Stimulated activated naive CD8-positive, alpha-beta T cell treated with anti-CD3 and anti-CD28 coated beads, Interleukin-15, Interleukin-2, amounts not matched to agents 100 U/mL and 50 U/mL, for 24 hours (primary cell): ENCODE results near the gene FGF12.
A peak's percentile ranks its signal among the peaks of the same experiment; 100 is the strongest.
"Not testable (repeated sequence)": the region's sequence is repeated elsewhere in the genome, so short reads cannot be mapped to it uniquely, and the experiment has no call there.

Experiments
- ATAC-seq: fragments of 150-1000 bp; cut with Tn5 transposase; one replicate; pipeline ENCODE4 v1.10.0; 2021
- DNase-seq: peaks from one replicate; pipeline ENCODE4 v3.0.0; 2021

FGF12 gene

DNA sequence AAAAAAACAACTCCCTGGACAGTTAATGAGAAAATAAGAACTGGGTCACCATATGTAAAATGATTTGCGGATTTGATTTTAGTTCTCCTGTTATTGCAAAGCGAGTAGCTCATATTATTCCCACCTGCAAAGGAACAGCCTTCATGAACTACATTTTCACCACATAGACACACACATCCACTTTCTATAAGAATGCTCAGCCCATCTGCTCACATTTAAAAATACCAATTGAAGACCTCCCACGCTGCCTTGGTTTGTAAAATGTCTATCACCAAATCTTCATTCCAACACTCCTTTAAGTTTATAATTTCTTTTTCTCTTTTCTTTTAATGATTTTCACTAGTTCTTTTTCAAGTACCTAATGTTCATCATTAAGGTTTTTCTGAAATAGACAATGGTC lies 148.6 kb downstream of the FGF12 start:
- ATAC-seq: no peak
- no peak for DNase-seq

DNA sequence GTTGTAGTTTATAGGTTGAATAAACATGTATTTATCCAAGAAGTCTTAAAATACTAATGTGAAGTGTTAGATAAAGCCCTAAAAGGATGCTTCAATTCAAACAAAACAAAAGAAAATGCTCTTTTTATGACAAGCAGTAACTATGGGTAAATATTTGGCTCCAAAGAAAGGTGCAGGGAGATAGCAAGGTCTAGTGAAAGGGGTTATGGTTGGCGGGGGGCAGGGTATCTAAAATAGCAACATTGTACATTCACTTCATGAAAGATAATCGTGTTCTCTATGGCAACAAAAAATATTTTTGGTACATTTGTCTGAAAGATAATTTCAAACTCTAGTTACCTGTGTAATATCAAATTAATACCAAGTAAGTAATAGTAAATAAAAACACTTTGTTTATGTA lies 149.5 kb downstream of the FGF12 start:
- ATAC-seq (no peak), DNase-seq (no peak)

DNA sequence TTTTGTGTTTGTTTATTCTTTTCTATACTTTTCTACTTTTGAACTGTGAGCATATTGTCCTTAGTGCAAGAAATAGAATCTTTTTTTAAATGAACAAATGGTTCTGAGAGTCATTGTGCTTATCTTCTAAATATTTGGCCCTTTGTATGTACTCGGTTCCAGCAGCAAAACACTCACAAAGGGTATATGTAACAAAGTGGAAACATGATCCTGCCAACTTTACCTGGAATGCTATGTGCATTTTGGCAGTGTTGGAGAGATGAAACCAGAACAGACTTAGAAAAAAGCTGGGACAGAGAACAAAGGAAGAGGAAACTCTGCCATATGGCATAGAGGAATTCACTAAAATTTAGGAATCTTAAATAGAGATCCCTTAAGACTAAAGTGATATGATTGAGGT lies 150.1 kb downstream of the FGF12 start:
- DNase-seq (no peak), ATAC-seq (no peak)

DNA sequence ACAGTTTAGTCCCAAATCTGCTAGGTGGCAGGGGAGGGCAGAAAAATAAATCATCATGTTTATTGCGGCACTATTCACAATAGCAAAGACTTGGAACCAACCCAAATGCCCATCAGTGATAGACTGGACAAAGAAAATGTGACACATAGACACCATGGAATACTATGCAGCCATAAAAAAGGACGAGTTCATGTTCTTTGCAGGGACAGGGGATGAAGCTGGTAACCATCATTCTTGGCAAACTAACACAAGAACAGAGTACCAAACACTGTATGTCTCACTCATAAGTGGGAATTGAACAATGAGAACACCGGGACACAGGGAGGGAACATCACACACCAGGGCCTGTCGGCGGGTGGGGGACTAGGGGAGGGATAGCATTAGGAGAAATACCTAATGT lies 150.6 kb downstream of the FGF12 start:
- DNase-seq, ATAC-seq: not testable (repeated sequence)

DNA sequence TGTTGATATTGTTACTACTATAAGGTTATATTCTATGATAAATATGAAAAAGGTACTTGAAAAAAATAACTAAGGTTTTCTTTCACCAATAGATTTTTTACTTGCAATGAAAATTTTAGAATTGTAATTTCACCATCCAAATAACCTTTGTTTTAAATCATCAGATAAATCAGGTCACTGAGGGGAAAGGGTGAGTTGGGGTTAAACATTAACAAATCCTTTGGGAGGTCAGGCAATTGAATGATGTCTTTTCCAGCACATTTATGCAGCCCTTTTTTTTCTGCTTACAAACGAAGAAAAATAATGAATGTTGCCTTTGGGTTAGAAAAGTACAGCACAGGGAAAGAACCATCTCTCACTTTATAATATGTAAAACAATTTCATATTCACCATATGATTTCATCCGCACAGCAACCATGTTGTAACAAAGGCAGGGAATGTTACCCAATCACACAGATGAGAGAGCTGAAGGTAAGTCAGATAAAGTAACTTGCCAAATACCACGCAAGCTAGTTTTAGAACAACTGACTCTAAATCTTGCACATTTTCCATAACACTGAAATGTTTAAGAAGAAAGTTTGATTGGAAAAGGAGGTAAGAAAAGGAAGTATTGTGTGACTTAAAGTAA lies 151.3 kb downstream of the FGF12 start:
- ATAC-seq (no peak), DNase-seq (no peak)

DNA sequence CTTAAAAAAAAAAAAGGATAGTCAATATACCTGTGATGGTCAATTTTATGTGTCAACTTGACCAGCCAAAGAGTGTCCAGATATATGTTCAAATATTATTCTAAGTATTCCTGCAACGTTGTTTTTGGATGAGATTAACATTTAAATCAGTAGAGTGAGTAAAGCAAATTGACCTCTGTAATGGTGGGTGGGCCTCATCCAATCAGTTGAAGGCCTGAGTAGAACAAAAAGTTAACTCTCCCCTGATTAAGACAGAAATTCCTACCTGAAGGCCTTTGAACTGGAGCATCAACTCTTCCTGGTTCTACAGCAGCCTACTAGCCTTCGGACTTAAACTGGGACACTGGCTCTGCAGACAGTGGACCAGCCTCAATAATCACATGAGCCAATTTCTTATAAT lies 154.1 kb downstream of the FGF12 start:
- ATAC-seq (no peak), DNase-seq (no peak)

DNA sequence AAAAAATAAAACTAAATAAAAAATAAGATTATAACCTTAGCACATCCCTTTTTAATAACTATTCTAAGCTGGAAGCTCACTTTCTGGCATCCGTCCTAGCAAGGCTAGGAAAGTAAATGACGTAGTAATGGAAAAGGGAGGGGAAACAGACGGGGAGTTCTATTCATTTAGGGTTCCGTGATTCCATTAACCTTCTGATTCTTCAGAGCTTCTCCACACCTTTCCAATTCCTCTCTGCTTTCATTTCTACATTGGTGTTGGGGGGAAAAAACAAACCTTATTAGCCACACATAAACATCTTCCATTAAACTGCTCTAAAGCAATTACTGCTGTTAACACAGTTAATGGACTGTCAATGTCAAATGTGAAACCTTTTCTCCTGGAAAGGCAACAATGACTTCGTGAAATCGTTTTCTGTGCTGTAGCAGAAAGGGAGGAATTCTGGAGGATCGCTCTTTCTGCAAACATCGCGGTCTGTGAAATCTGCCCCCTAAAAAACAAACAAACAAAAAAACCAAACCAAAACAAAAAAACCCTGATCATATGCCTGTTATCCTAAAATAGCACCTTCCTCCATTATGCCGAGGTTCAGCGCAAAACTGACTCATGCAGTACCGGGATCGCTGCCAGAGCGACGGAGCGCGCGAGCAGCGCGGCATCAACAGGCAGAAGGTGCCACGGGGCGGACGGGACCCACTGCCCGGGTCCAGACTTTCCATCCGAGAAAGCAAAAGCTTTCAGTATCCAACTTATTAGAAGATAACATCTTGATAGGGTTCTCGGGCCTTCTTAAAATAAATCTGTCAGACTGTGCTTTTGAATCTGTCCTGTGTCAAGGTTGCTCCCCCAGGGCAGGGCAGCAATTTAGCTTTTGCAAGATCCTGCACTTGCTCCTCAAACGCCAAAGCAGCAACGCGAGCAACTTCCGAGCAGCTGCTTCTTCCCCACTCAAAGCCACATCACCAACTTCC lies 156.2 kb downstream of the FGF12 start:
- DNase-seq (no peak), ATAC-seq (no peak)

DNA sequence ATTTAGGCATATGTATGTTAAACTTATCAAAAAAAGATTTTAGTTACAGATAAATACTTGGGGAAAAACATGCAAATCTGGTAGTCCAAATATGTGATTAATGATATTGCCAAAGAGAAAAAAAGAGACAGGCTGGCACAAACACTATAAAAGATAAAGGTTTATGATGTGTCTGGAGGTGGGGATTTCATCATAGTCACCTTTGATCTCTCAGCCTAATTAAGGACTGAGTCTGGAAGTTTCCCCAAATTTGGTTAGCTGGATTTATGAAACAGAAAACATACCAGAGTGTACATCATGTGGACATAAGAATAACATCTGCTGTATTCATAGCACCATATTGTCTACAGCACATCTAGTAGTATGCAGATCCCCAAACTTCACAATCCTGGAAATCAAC lies 157.0 kb downstream of the FGF12 start:
- no peak for DNase-seq
- no peak for ATAC-seq

DNA sequence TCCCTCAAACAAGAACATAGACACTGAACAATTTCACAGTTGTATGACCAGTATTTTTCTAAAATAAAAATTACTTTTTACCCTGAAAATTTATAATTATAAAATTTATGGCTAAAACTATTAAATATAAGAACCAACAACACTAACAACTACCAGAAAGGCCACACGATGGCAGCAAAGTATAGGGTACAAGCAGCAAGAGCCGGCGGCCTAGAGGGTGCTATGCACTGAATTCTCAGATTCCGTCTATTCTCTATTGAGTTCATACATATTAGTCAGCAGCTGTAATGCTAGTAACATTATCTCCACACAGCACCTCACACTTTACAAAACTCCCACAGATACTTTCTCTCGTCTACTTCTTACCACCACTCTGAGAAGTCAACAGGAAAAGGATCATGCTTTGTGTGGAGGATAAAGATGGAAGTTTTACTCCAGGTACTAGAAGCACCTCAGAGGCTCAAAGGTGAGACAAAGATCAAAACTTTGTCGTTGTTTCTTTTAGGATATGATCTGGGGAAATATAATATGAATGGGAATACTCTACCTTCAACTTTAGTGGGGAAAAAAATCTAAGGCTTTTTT lies 160.5 kb downstream of the FGF12 start:
- ATAC-seq (peak; percentile 80), DNase-seq (peak; percentile 70)

DNA sequence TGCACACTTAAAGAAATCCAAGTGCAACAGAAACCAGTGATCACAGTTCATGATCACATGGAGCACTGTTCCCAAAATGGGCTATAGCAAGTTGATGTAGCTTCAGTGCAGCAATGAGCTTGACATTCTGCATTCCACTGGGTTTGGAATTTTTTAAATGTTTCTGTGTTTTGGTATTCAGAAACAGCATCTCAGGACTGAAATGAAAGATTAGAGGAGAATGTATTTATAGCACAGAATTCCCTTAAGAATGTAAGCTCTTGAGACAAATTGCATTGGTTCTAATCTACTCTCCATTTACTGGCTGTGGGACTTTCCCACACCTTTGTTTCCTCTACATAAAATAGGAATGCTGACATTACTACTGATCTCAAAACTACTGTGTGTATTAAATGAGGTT lies 162.7 kb downstream of the FGF12 start:
- ATAC-seq (no peak), DNase-seq (no peak)

DNA sequence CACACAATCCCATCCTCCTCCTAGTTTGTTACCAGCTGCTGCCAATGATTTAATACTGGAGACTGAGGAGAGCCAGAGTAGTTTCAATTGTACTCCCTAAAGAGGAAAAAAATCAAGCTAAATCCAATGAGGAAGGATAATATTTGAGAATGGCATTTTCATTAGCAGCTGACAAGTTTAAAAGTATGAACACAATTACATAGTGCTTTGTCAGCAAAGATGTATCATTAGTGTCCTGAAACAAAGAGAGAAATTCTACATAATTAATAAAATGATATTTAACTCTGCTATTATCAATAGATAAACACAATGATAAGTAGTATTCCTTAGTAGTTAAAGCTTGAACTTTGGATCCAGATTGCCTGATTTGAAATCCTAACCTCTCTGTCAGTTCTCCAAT lies 163.9 kb downstream of the FGF12 start:
- DNase-seq (no peak), ATAC-seq (no peak)

DNA sequence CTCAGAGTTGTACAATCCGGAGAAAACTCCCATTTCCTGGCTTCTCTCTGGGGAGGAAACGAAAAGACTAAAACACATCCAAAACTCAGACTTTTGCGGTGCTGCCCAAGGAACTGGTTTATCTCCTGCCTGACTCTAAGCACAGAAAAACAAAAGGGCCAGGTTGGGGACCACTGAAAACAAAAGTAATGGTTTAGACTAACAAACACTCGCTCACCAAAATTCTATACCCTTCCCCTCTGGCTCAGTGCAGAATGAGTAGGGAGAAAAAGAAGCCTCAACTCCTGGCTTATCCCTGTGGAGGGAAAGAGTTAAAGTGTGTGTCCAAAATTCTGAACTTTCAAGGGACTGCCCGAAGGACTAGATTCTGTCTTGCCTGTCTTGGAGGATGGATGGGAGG lies 173.6 kb downstream of the FGF12 start:
- ATAC-seq: no peak
- no peak for DNase-seq

DNA sequence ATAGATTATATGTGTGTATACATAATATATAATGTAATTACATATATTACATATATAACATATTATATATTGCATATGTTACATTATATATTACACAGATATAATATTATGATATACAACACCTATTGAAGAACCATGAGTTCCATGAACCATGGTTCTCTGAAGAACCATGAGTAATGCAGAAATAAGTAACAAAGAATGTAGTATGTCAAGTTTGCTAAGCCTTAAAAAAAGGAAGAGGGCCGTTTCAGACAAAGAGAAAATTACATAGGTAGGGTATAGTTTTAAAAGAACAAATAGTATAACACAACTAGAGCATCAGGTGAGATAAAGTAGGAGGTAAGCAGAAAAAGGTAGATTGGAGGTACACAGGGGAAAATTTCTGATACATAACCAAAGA lies 177.0 kb downstream of the FGF12 start:
- ATAC-seq (no peak), DNase-seq (no peak)

DNA sequence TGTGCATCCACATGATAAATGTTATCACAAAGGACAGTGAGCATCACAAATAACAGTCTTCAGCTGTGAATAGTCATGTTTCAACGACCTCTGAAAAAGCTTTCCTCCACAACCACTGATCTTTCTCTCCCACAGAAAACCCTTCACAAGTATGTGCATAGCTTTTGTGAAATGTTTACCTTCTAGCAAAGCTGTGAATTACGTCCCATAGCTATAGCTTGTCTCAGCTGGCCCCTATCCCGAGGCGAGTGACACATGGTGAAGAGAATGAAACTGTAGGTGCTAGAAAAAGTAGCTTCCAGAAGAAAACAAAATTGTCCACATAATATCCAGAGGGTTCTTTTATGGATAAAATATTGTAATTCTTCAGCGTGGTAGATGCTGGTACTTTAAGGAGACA lies 182.0 kb downstream of the FGF12 start:
- no peak for ATAC-seq

DNA sequence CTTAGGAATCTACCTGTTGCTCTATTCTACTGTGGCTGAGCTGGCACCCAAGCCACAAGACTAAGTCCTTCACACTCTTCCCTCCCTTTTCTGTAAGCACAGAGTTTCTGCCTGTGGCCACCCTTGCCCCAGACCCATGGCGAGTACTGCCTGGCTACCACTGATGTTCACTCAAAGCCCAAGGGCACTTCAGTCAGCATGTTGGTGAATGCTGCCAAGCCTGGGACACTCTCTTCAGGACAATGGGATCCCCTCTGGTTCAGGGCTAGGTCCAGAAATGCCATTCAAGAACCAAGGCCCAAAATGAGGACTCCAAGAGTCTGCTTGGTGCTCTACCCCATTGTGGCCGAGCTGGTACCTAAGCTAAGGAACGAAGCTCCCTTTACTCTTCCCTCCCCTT lies 184.2 kb downstream of the FGF12 start:
- ATAC-seq (no peak), DNase-seq (no peak)

More for the DNA sequence above, 182.0 kb downstream of the FGF12 start:
- no peak for DNase-seq

DNA sequence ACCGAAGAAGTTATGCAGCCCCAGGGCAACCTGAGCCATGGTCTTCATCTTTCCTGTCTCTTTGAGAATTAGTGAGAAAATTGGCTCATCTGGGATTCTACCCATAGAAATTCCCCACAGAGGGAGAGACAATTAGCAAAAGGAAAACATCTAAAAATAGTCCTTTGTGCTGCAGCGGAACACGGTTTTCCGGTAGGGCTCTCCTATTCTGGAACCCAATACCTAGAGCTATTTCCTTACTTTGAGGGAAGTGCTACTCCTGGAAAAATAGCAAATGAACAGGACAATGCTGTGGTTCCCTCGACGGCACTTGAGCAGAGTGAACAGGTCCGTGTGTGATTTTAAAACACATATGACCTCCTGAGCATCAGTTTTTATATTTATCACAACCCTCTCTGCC lies 210.5 kb downstream of the FGF12 start:
- DNase-seq (no peak), ATAC-seq (no peak)

DNA sequence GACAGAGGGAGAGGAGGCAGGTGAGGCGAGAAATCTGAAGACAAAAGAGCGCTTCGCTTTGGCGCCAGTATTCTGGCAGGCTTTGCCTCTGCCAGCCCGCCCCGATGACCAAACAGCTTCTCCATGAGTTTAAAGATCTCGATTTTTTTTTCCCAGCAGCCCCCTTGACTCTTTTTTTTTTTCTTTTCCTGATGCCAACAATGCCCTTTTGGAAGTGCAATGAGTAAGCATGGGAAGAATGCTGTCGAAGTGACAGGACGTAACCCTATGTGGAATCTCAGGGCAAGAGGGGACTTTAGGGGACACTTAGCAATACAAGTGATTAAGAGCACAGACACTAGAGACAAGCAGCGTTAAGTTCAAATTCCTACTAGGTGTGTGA lies 211.7 kb downstream of the FGF12 start:
- no peak for DNase-seq
- no peak for ATAC-seq

DNA sequence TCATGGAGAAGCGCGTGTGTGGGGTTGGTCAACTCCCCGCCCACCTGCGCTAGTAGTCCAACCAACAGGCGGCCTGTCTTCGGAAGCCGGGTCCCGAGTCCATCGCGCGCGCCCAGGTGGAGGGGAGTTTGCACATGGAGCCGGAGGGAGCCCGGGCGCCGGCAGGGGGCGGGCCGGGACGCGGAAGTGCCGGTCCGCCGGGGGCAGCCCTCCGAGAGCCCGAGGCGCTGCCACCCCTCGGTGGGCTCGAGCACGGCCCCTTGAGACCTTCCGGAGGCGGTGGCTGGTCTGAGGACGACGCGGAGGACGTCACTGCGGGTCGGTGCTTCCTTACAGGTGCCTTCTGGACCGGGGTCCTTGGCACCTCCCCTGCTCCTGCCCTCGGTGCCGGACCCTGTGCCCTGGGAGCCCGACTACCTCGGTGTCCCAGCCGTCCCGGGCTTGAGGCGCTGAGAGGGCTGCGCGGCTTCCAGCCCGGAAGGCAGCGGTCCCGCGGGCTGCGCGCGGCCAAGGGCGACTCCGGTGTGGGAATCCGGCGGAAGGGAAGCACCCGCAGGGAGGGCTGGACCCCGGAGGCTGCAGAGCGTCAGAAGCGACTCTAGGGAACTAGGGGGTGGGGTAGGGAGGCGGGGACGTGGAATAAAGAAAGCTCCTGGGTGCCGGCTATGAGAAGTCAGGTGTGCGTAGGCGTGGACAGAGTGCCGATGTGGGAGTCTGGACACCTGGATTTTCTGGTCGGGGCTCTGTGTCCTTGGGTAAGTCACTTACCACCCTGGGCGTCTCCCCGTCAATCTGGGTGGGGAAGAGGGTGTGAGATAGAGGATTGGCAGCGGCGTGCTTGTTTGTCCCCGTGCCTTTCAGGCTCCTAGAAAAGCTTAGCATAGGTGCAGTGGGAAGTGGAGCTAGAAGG lies 212.3 kb downstream of the FGF12 start:
- no peak for ATAC-seq
- DNase-seq: peak; percentile 11

DNA sequence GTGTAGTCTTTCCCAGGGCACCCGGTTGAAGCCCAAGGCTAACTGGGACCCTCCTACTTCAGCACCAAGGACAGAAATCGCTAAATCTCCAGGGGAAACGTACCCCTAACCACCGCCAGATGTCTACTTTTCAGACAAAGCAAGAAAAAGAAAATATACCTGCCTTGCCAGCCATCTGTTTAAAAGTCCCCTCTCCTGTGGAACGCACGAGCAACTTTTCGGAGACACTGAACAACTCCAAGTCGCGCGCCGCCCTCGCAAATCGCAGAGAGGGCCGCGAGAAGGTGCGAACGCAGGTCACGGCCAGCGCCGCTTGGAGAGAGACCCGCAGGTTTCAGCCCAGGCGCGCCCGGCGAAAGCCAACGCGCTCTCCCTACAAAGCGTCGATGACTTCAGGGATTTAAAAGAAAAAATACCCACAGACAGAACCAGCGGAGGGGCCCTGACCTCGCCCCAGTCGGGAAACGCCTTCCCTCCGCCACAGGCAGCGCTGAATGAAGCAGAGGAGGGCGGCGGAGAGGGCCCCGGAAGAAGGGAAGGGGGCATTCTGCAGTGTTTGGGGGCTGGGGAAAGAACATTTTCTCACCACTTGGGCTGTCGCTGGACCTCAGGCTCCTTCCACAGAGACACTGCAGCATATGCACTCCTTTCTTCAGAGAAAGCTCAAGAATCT lies 213.1 kb downstream of the FGF12 start:
- no peak for ATAC-seq

DNA sequence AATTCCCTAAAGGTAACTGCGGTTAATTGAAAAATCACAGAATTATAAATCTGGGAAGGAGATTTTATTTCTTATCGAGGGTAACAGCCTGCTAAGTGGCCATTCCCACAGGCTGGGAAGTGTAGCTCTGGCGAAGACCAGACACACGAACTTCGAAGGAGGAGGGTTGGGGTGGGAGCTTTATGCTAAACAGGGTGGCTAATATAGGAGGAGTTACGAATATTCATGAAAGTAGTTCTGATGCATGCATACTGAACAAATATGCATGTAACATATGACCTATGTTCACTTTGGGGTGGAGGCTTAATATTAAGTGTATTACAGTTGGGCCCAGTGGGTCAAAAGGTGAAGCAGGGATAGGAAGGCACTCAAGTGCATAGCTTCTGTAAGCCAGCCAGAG lies 221.6 kb downstream of the FGF12 start:
- ATAC-seq (no peak), DNase-seq (no peak)

More for the DNA sequence above, 213.1 kb downstream of the FGF12 start:
- DNase-seq: no peak

DNA sequence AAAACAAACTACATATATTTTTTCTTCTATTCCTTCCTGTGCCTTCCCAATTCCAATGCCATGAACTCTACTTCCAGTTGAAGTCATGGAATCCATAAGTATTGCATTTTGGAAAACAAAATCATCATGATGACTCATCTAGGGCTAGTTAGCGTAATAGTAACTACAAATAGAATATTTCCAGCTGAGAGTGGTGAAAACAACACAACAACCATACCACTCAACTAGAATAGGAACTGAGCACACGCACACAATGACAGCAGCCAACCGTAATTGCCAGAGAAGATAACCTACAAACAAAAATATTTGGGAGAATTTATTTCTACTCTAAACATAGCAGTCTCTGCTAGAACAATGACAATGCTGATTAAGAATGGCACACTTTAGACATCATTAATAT lies 225.9 kb downstream of the FGF12 start:
- ATAC-seq (no peak), DNase-seq (no peak)
